HEK293 (cell line): ENCODE data around the gene PCSK5.

Experiments
- CTCF ChIP-seq: fragments of 450-650 bp; formaldehyde crosslinking; IDR thresholded peaks from 2 replicates; pipeline ENCODE4 v1.5.1; 2016; ENCODE audit warnings: missing biosample characterization, missing genetic modification characterization
- PRDM2 ChIP-seq: fragments of 450-650 bp; formaldehyde crosslinking; IDR thresholded peaks from 2 replicates; pipeline ENCODE4 v1.5.1; 2016; ENCODE audit warnings: missing biosample characterization, missing genetic modification characterization, borderline replicate concordance
- ZNF140 ChIP-seq: fragments of 450-650 bp; formaldehyde crosslinking; IDR thresholded peaks from 2 replicates; pipeline ENCODE4 v1.5.1; 2016; ENCODE audit warnings: missing biosample characterization, missing genetic modification characterization

GRCh38 chr9:75935591-75935990 is 45.1 kb downstream of the PCSK5 start:
- no peak for TF ChIP-seq PRDM2 (tag by site-specific recombination)
- TF ChIP-seq ZNF140 (tag by site-specific recombination), result no peak
- no peak for TF ChIP-seq CTCF (tag by site-specific recombination)
